ENCODE data around the gene PRMT3.
A peak's percentile ranks its signal among the peaks of the same experiment; 100 is the strongest.

PRMT3 gene

GRCh38 chr11:20372081-20372626, 15.4 kb upstream of the PRMT3 start:
- no peaks in the 10 kb centered on the region; the same call in 1 of the 2 replicates for H3K4me1 ChIP-seq (ENCODE audit: control insufficient read depth, insufficient read depth, low read length)
- ChIA-PET CTCF (interaction anchor here (0.9 to 3.1 kb wide), 4 partner anchors 10 to 238 kb away, joined by 3 to 7 read pairs (median 4); no protein-coding TSS in a partner anchor), POLR2A (no interaction called here)
- no peaks in the 10 kb centered on the region for H3K9me3 ChIP-seq (ENCODE audit: control insufficient read depth, insufficient read depth, low read depth, low read length)
- TF ChIP-seq PRDM6 (tag by site-specific recombination; IDR thresholded peaks at IDR 0.05) (peak; percentile 51; the same call in 1 of the 2 replicates), TRIM28 (IDR thresholded peaks at IDR 0.05; ENCODE audit: borderline replicate concordance, low read length) (no peak), OSR2 (tag by site-specific recombination; IDR thresholded peaks at IDR 0.05) (peak; percentile 61), ZBTB20 (tag by site-specific recombination; IDR thresholded peaks at IDR 0.05) (no peak)
- peaks cover 0 to 4% of the 10 kb centered on the region in 2 experiments; a peak in 1 of 3 replicates for H3K36me3 ChIP-seq (ENCODE audit: control insufficient read depth in 2 of 2, insufficient read depth in 1 of 2, low read length in 2 of 2)
- no peak overlapping the region for H3K4me3 ChIP-seq (ENCODE audit: low read depth, low read length)
- H3K27ac ChIP-seq (ENCODE audit: extremely low read depth, low read depth, low read length) = no peak overlapping the region

GRCh38 chr11:20373147-20373546, 14.4 kb upstream of the PRMT3 start:
- CTCF ChIA-PET = interaction anchor here (0.9 to 1.3 kb wide), 3 partner anchors 9 to 20 kb away, joined by 3 to 4 read pairs (median 4); no protein-coding TSS in a partner anchor
- Histone ChIP-seq H3K36me3 (ENCODE audit: control insufficient read depth in 2 of 2, insufficient read depth in 1 of 2, low read length in 2 of 2) (peaks cover 0 to 12% of the 10 kb centered on the region in 2 experiments; a peak in 1 of 3 replicates), H3K4me1 (ENCODE audit: control insufficient read depth, insufficient read depth, low read length) (no peaks in the 10 kb centered on the region), H3K4me3 (ENCODE audit: low read depth, low read length) (no peak overlapping the region), H3K9me3 (ENCODE audit: control insufficient read depth, insufficient read depth, low read depth, low read length) (no peaks in the 10 kb centered on the region), H3K27ac (ENCODE audit: extremely low read depth, low read depth, low read length) (no peak overlapping the region)
- TF ChIP-seq KLF7 (tag by site-specific recombination; IDR thresholded peaks at IDR 0.05; ENCODE audit: borderline replicate concordance) = no peak
- no peak for TF ChIP-seq KLF16 (tag by site-specific recombination; IDR thresholded peaks at IDR 0.05)
- no peak for TF ChIP-seq ZNF211 (tag by site-specific recombination; IDR thresholded peaks at IDR 0.05; ENCODE audit: low read depth)
- TF ChIP-seq ZXDB (tag by site-specific recombination; IDR thresholded peaks at IDR 0.05) = no peak
- TF ChIP-seq PRDM10 (tag by site-specific recombination; IDR thresholded peaks at IDR 0.05) = no peak
- TF ChIP-seq ZNF37A (tag by site-specific recombination; IDR thresholded peaks at IDR 0.05) = no peak
- TF ChIP-seq, protein P1, sequence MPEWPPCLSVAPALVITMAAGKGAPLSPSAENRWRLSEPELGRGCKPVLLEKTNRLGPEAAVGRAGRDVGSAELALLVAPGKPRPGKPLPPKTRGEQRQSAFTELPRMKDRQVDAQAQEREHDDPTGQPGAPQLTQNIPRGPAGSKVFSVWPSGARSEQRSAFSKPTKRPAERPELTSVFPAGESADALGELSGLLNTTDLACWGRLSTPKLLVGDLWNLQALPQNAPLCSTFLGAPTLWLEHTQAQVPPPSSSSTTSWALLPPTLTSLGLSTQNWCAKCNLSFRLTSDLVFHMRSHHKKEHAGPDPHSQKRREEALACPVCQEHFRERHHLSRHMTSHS (tag by site-specific recombination; IDR thresholded peaks at IDR 0.05) = no peak
- no peak for TF ChIP-seq TCF7L2 (IDR thresholded peaks at IDR 0.05; ENCODE audit: borderline replicate concordance, low read depth, low read length)
- TF ChIP-seq, protein P2, sequence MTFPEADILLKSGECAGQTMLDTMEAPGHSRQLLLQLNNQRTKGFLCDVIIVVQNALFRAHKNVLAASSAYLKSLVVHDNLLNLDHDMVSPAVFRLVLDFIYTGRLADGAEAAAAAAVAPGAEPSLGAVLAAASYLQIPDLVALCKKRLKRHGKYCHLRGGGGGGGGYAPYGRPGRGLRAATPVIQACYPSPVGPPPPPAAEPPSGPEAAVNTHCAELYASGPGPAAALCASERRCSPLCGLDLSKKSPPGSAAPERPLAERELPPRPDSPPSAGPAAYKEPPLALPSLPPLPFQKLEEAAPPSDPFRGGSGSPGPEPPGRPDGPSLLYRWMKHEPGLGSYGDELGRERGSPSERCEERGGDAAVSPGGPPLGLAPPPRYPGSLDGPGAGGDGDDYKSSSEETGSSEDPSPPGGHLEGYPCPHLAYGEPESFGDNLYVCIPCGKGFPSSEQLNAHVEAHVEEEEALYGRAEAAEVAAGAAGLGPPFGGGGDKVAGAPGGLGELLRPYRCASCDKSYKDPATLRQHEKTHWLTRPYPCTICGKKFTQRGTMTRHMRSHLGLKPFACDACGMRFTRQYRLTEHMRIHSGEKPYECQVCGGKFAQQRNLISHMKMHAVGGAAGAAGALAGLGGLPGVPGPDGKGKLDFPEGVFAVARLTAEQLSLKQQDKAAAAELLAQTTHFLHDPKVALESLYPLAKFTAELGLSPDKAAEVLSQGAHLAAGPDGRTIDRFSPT (tag by site-specific recombination; IDR thresholded peaks at IDR 0.05) = no peak
- no peak for TF ChIP-seq ZNF624 (tag by site-specific recombination; IDR thresholded peaks at IDR 0.05)
- POLR2A ChIA-PET = no interaction called here
